WTC11 (cell line): Measurements from ENCODE around the gene ARHGAP8. TPM values are rescaled to one million over a fixed set of nuclear protein-coding genes. Genes with fewer than 3 reads are reported as not detected.

Experiments
- ATAC-seq: fragments of 200-7000 bp; cut with Tn5 transposase; 2 replicates; pipeline ENCODE4 v1.10.0; 2021; ENCODE audit warnings: mild to moderate bottlenecking, moderate library complexity
- CTCF ChIA-PET: fragments of 300-600 bp; sonication (Branson Sonifier 250); formaldehyde crosslinking; loops from one replicate; lab custom pipeline; 2021; ENCODE audit warnings: antibody characterized with exemption; lab: Charles Lee
- POLR2A ChIA-PET: fragments of 350-600 bp; sonication (Branson Sonifier 250); formaldehyde crosslinking; loops from one replicate; lab custom pipeline; 2021; ENCODE audit warnings: antibody characterized with exemption; lab: Charles Lee
- DNase-seq: peaks from one replicate; pipeline ENCODE4 v3.0.0; 2021; ENCODE audit warnings: low spot score
- H3K27ac Mint-ChIP-seq: 2 replicates; pipeline ENCODE4 v1.8.0; 2021; ENCODE audit warnings: mixed read lengths
- H3K27me3 Mint-ChIP-seq: 2 replicates; pipeline ENCODE4 v1.8.0; 2021; ENCODE audit warnings: low read depth, mild to moderate bottlenecking, moderate library complexity, mixed read lengths
- H3K36me3 Mint-ChIP-seq: 2 replicates; pipeline ENCODE4 v1.8.0; 2021; ENCODE audit warnings: mixed read lengths
- H3K4me1 Mint-ChIP-seq: 2 replicates; pipeline ENCODE4 v1.8.0; 2022; ENCODE audit warnings: mixed read lengths
- H3K4me3 Mint-ChIP-seq: 2 replicates; pipeline ENCODE4 v1.8.0; 2021; ENCODE audit warnings: mild to moderate bottlenecking, moderate library complexity, mixed read lengths
- H3K9me3 Mint-ChIP-seq: 2 replicates; pipeline ENCODE4 v1.8.0; 2021; ENCODE audit warnings: mixed read lengths
- AFF4 ChIP-seq: sonication (generic); formaldehyde crosslinking; IDR thresholded peaks from 2 replicates; pipeline ENCODE4 v1.8.1; 2023; ENCODE audit warnings: mild to moderate bottlenecking, missing genetic modification reagents, borderline replicate concordance
- CBFB ChIP-seq: sonication (generic); formaldehyde crosslinking; IDR thresholded peaks from 2 replicates; pipeline ENCODE4 v1.8.1; 2022; ENCODE audit warnings: mild to moderate bottlenecking, low read depth, missing genetic modification reagents
- E2F1 ChIP-seq: sonication (generic); formaldehyde crosslinking; IDR thresholded peaks from 2 replicates; pipeline ENCODE4 v1.8.0; 2022; ENCODE audit warnings: mild to moderate bottlenecking, missing genetic modification reagents
- E2F5 ChIP-seq: sonication (generic); formaldehyde crosslinking; IDR thresholded peaks from 2 replicates; pipeline ENCODE4 v1.8.1; 2022; ENCODE audit warnings: mild to moderate bottlenecking, moderate library complexity, missing genetic modification reagents
- ELF4 ChIP-seq: sonication (generic); formaldehyde crosslinking; IDR thresholded peaks from 2 replicates; pipeline ENCODE4 v1.8.1; 2022; ENCODE audit warnings: low read depth, mild to moderate bottlenecking, moderate library complexity, missing genetic modification reagents
- EMX1 ChIP-seq: fragments of 250-450 bp; sonication (Bioruptor Pico); IDR thresholded peaks from 2 replicates; pipeline ENCODE4 v1.8.0; 2021; ENCODE audit warnings: mild to moderate bottlenecking
- GTF2I ChIP-seq: fragments of 250-450 bp; sonication (Bioruptor Pico); conservative IDR thresholded peaks from 2 replicates; pipeline ENCODE4 v1.4.0; 2021; ENCODE audit warnings: mild to moderate bottlenecking
- JAZF1 ChIP-seq: fragments of 250-450 bp; sonication (Bioruptor Pico); IDR thresholded peaks from 2 replicates; pipeline ENCODE4 v1.9.0; 2021; ENCODE audit warnings: moderate library complexity, mild to moderate bottlenecking, inconsistent platforms
- MXD4 ChIP-seq: fragments of 250-450 bp; sonication (Bioruptor Pico); IDR thresholded peaks from 2 replicates; pipeline ENCODE4 v1.8.0; 2021; ENCODE audit warnings: mild to moderate bottlenecking, moderate library complexity, borderline replicate concordance
- NR2C2 ChIP-seq: sonication (generic); formaldehyde crosslinking; IDR thresholded peaks from 2 replicates; pipeline ENCODE4 v1.8.0; 2022; ENCODE audit warnings: mild to moderate bottlenecking, missing genetic modification reagents
- NR3C1 ChIP-seq: sonication (generic); formaldehyde crosslinking; conservative IDR thresholded peaks from 2 replicates; pipeline ENCODE4 v1.8.1; 2023; ENCODE audit warnings: low read depth, mild to moderate bottlenecking, missing genetic modification reagents
- SOX15 ChIP-seq: fragments of 250-450 bp; sonication (Bioruptor Pico); IDR thresholded peaks from 2 replicates; pipeline ENCODE4 v1.9.0; 2021; ENCODE audit warnings: mild to moderate bottlenecking
- SP1 ChIP-seq: sonication (generic); formaldehyde crosslinking; conservative IDR thresholded peaks from 2 replicates; pipeline ENCODE4 v1.8.1; 2022; ENCODE audit warnings: missing genetic modification reagents
- TEAD4 ChIP-seq: sonication (generic); formaldehyde crosslinking; IDR thresholded peaks from 2 replicates; pipeline ENCODE4 v1.8.0; 2022; ENCODE audit warnings: mild to moderate bottlenecking, missing genetic modification reagents
- ZBTB21 ChIP-seq: sonication (generic); formaldehyde crosslinking; IDR thresholded peaks from 2 replicates; pipeline ENCODE4 v1.8.1; 2023; ENCODE audit warnings: mild to moderate bottlenecking, missing genetic modification reagents, borderline replicate concordance
- ZNF219 ChIP-seq: sonication (generic); formaldehyde crosslinking; IDR thresholded peaks from 2 replicates; pipeline ENCODE4 v1.8.0; 2023; ENCODE audit warnings: missing genetic modification reagents, mild to moderate bottlenecking, borderline replicate concordance
- ZNF263 ChIP-seq: sonication (generic); formaldehyde crosslinking; IDR thresholded peaks from 2 replicates; pipeline ENCODE4 v1.8.1; 2022; ENCODE audit warnings: low read depth, mild to moderate bottlenecking, moderate library complexity, missing genetic modification reagents
- ZNF317 ChIP-seq: sonication (generic); formaldehyde crosslinking; IDR thresholded peaks from 2 replicates; pipeline ENCODE4 v1.8.1; 2023; ENCODE audit warnings: low read depth, mild to moderate bottlenecking, moderate library complexity, missing genetic modification reagents, borderline replicate concordance
- ZNF425 ChIP-seq: fragments of 250-450 bp; sonication (Bioruptor Pico); conservative IDR thresholded peaks from 2 replicates; pipeline ENCODE4 v1.9.0; 2021; ENCODE audit warnings: mild to moderate bottlenecking
- ZNF532 ChIP-seq: fragments of 250-450 bp; sonication (Bioruptor Pico); IDR thresholded peaks from 2 replicates; pipeline ENCODE4 v1.9.0; 2021; ENCODE audit warnings: mild to moderate bottlenecking, borderline replicate concordance
- total RNA-seq: library from RNA; stranded (reverse); gene quantifications from 3 replicates; pipeline ENCODE4 v1.2.3, GENCODE V29; 2021

ARHGAP8 gene
- total RNA-seq, 1 experiment from 2014 or later, result 61.4 TPM

- no peak for TF ChIP-seq ZNF532
- TF ChIP-seq CBFB (CRISPR knock-in tag), result no peak
- no peak for TF ChIP-seq MXD4 (CRISPR knock-in tag)
- TF ChIP-seq ZNF219 (CRISPR knock-in tag), result no peak
- no peak for TF ChIP-seq ZBTB21 (CRISPR knock-in tag)
- no peak for TF ChIP-seq JAZF1 (CRISPR knock-in tag)
- TF ChIP-seq GTF2I (CRISPR knock-in tag), result no peak
- TF ChIP-seq AFF4 (CRISPR knock-in tag), result no peak
- TF ChIP-seq EMX1, result no peak
These were observed 49.0 kb upstream of the ARHGAP8 start (continued) for GRCh38 chr22:44703255-44703870.

- peaks cover 35% of the 10 kb centered on the region for H3K27me3 Mint-ChIP-seq
- no peak overlapping the region; the same call in 1 of the 2 replicates for H3K4me3 Mint-ChIP-seq
- CTCF ChIA-PET, result interaction anchor here (2.4 to 6.5 kb wide), 2 partner anchors 17 to 20 kb away, joined by 5 to 24 read pairs; no protein-coding TSS in a partner anchor
- no peaks in the 10 kb centered on the region for H3K9me3 Mint-ChIP-seq
- DNase-seq (no peak), ATAC-seq (no peak)
- H3K4me1 Mint-ChIP-seq, result peaks cover 16% of the 10 kb centered on the region
- no peaks in the 10 kb centered on the region for H3K36me3 Mint-ChIP-seq
- POLR2A ChIA-PET, result no interaction called here
- no peak overlapping the region for H3K27ac Mint-ChIP-seq
- TF ChIP-seq SOX15 (CRISPR knock-in tag) (no peak), NR2C2 (no peak), ELF4 (no peak), NR3C1 (CRISPR knock-in tag) (no peak), E2F1 (no peak), E2F5 (CRISPR knock-in tag) (no peak), EMX1 (no peak), ZNF317 (no peak), ZNF263 (CRISPR knock-in tag) (no peak), TEAD4 (CRISPR knock-in tag) (no peak), ZNF425 (CRISPR knock-in tag) (no peak), SP1 (no peak)
These were observed 48.0 kb upstream of the ARHGAP8 start for GRCh38 chr22:44704159-44705021.
